ENCODE data around the gene CLDN16. TPM values are rescaled to one million over a fixed set of nuclear protein-coding genes. Genes with fewer than 3 reads are reported as not detected.

The CLDN16 gene
- total RNA-seq, 1 donor from 2014 or later: not detected

GRCh38 chr3:190378240-190378891 lies 9.6 kb upstream of the CLDN16 start:
- intact Hi-C loops (cut with micrococcal nuclease): no loop called here

- intact Hi-C loops (cut with micrococcal nuclease): no loop called here
These were observed 7.8 kb upstream of the CLDN16 start for GRCh38 chr3:190380184-190380583.

GRCh38 chr3:190381441-190381840 lies 6.5 kb upstream of the CLDN16 start:
- intact Hi-C loops (cut with micrococcal nuclease): no loop called here

- intact Hi-C loops (cut with micrococcal nuclease): no loop called here
These were observed 5.9 kb upstream of the CLDN16 start for GRCh38 chr3:190382082-190382481.

- intact Hi-C loops (cut with micrococcal nuclease): no loop called here
These were observed 3.6 kb upstream of the CLDN16 start for GRCh38 chr3:190384309-190384756.

GRCh38 chr3:190385731-190386688 lies 2.0 kb upstream of the CLDN16 start:
- intact Hi-C loops (cut with micrococcal nuclease): no loop called here

GRCh38 chr3:190388703-190389102 lies 740 bp downstream of the CLDN16 start:
- intact Hi-C loops (cut with micrococcal nuclease): no loop called here

GRCh38 chr3:190396001-190396400 lies 8.0 kb downstream of the CLDN16 start:
- intact Hi-C loops (cut with micrococcal nuclease): no loop called here

GRCh38 chr3:190397889-190398288 lies 9.9 kb downstream of the CLDN16 start:
- intact Hi-C loops (cut with micrococcal nuclease): no loop called here

- intact Hi-C loops (cut with micrococcal nuclease): no loop called here
These were observed 11.7 kb downstream of the CLDN16 start for GRCh38 chr3:190399677-190400076.

GRCh38 chr3:190401963-190402362 lies 14.0 kb downstream of the CLDN16 start:
- intact Hi-C loops (cut with micrococcal nuclease): no loop called here

GRCh38 chr3:190404715-190405114 lies 16.8 kb downstream of the CLDN16 start:
- intact Hi-C loops (cut with micrococcal nuclease): no loop called here

GRCh38 chr3:190414297-190414696 lies 26.3 kb downstream of the CLDN16 start:
- intact Hi-C loops (cut with micrococcal nuclease): no loop called here

GRCh38 chr3:190424108-190424477 lies 36.1 kb downstream of the CLDN16 start:
- intact Hi-C loops (cut with micrococcal nuclease): loop anchor here (1.0 to 5.0 kb wide), 2 partner anchors 197 to 457 kb away; no protein-coding TSS in a partner anchor

GRCh38 chr3:190424478-190425439 lies 36.8 kb downstream of the CLDN16 start:
- intact Hi-C loops (cut with micrococcal nuclease): loop anchor here (1.0 to 5.0 kb wide), 2 partner anchors 197 to 457 kb away; no protein-coding TSS in a partner anchor

GRCh38 chr3:190425833-190426232 lies 37.9 kb downstream of the CLDN16 start:
- intact Hi-C loops (cut with micrococcal nuclease): no loop called here

GRCh38 chr3:190426806-190427507 lies 39.0 kb downstream of the CLDN16 start:
- intact Hi-C loops (cut with micrococcal nuclease): no loop called here

- intact Hi-C loops (cut with micrococcal nuclease): no loop called here
These were observed 41.7 kb downstream of the CLDN16 start for GRCh38 chr3:190429681-190430080.

- intact Hi-C loops (cut with micrococcal nuclease): no loop called here
These were observed 42.9 kb downstream of the CLDN16 start for GRCh38 chr3:190430906-190431305.

- intact Hi-C loops (cut with micrococcal nuclease): no loop called here
These were observed 44.3 kb downstream of the CLDN16 start for GRCh38 chr3:190432216-190432615.
